Neural cell (in vitro differentiated cells): ENCODE measurements around the gene MMP20.

ENCODE experiments used
- CTCF ChIP-seq: fragments of 450-650 bp; IDR thresholded peaks from 2 replicates; pipeline ENCODE4 v1.5.1; 2014; ENCODE audit warnings: antibody characterized with exemption, mild to moderate bottlenecking, moderate library complexity; ENCODE audit not compliant: poor library complexity, severe bottlenecking
- EP300 ChIP-seq: fragments of 450-650 bp; conservative IDR thresholded peaks from 2 replicates; pipeline ENCODE4 v1.6.1; 2014; ENCODE audit warnings: antibody characterized with exemption, mild to moderate bottlenecking, moderate library complexity; ENCODE audit not compliant: poor library complexity, severe bottlenecking
- EZH2 ChIP-seq: fragments of 200-600, 300-800 bp; shearing (Covaris generic), sonication (generic); IDR thresholded peaks from 2 replicates; pipeline ENCODE4 v1.6.1; 2014; ENCODE audit warnings: antibody characterized with exemption, low read length, borderline replicate concordance, mild to moderate bottlenecking; ENCODE audit not compliant: insufficient read depth, poor library complexity, severe bottlenecking
- POLR2AphosphoS5 ChIP-seq: IDR thresholded peaks from 2 replicates; pipeline ENCODE4 v1.6.1; 2012
- RAD21 ChIP-seq: fragments of 450-650 bp; conservative IDR thresholded peaks from 2 replicates; pipeline ENCODE4 v1.6.1; 2014; ENCODE audit warnings: antibody characterized with exemption, mild to moderate bottlenecking, moderate library complexity
- SMC3 ChIP-seq: fragments of 450-650 bp; conservative IDR thresholded peaks from 2 replicates; pipeline ENCODE4 v1.6.1; 2014; ENCODE audit warnings: antibody characterized with exemption, mild to moderate bottlenecking, moderate library complexity; ENCODE audit not compliant: poor library complexity
- TAF1 ChIP-seq: IDR thresholded peaks from 2 replicates; pipeline ENCODE4 v1.6.1; 2012; ENCODE audit warnings: low read depth

DNA sequence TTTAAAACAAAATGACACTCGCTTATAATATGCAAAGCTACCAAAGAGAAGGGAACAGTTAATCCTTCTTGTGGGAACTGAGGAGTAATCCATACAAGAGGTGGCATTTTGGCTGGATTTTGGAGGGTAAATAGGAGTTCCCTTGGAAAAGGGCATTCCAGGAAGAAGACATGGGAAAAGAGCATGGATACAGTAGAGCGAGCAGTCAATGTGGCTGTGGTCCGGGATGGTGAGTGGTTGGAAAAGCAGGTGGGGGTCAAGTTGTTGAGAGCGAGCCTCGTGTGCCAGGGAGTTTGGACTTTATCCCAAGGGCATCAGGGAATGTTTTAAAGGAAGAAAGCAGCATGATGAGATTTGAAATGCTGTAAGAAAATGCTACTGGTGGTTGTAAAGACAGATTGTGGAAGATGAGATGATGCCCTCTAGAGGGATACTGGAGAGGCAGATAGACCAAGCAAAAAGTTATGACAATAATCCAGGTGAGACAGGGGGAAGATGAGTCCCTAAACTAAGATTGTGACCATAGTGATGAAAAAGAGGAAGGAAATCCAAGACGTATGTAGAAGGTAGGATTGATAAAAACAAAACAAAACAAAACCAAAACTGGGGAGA is 90.8 kb downstream of the MMP20 start:
- TF ChIP-seq CTCF, result no peak
- no peak for TF ChIP-seq POLR2AphosphoS5
- TF ChIP-seq EZH2, result no peak
- no peak for TF ChIP-seq TAF1
- no peak for TF ChIP-seq SMC3
- no peak for TF ChIP-seq EP300
- no peak for TF ChIP-seq RAD21
